Mucosa of descending colon (tissue), 3 donors: Measurements from ENCODE around the gene C1orf174. TPM values are rescaled to one million over a fixed set of nuclear protein-coding genes. Genes with fewer than 3 reads are reported as not detected.
A peak's percentile ranks its signal among the peaks of the same experiment; 100 is the strongest.

Experiments used
- ATAC-seq: fragments of 200-7000 bp; cut with Tn5 transposase; one replicate; pipeline ENCODE4 v1.9.1; 2020; ENCODE audit warnings: mild to moderate bottlenecking, moderate library complexity
- DNase-seq, 3 donors: peaks; one replicate each; pipeline ENCODE4 v3.0.0-alpha.2; 2020
- H3K36me3 ChIP-seq: fragments of 200-600 bp; one replicate; pipeline ENCODE4 v1.8.0; 2021; ENCODE audit warnings: low read depth, mild to moderate bottlenecking
- H3K4me1 ChIP-seq: fragments of 200-600 bp; one replicate; pipeline ENCODE4 v1.8.0; 2021; ENCODE audit warnings: low read depth, mild to moderate bottlenecking
- H3K4me3 ChIP-seq: fragments of 200-600 bp; one replicate; pipeline ENCODE4 v1.8.0; 2021; ENCODE audit warnings: mild to moderate bottlenecking
- H3K9me3 ChIP-seq: fragments of 200-600 bp; one replicate; pipeline ENCODE4 v1.8.0; 2021; ENCODE audit warnings: mild to moderate bottlenecking
- CTCF ChIP-seq: fragments of 200-600 bp; IDR thresholded peaks from one replicate; pipeline ENCODE4 v1.8.0; 2022; ENCODE audit warnings: antibody characterized with exemption, mild to moderate bottlenecking
- intact Hi-C, 2 donors: fragments of 100-400 bp; cut with DNase I in 1 of 2; cut with micrococcal nuclease in 1 of 2; formaldehyde crosslinking; loops; one replicate each; pipeline versions ENCODE4 v1.11.0 to v1.11.1; 2022; cut with DNase I, micrococcal nuclease
- total RNA-seq, 3 donors: library from RNA; stranded (reverse); fragmentation: NEBNext Ultra II Directional in 2 of 3; extraction: Animal tissue kit (Norgen Biotek cat#: 25700) in 2 of 3; gene quantifications; one replicate each; pipeline versions ENCODE4 v1.2.1 to v1.2.4, GENCODE V29; 2021 to 2023
- donor health status: DM: no; HTN: no; CAD: no; lungs with moderate emphysema.
- donor health status: DM: no; HTN: no; CAD: no.
- donor health status: DM: no; HTN: yes; CAD: no.

The C1orf174 gene
- total RNA-seq, 3 donors from 2014 or later = 19.3 to 23.7 (median 21.8) TPM

DNA sequence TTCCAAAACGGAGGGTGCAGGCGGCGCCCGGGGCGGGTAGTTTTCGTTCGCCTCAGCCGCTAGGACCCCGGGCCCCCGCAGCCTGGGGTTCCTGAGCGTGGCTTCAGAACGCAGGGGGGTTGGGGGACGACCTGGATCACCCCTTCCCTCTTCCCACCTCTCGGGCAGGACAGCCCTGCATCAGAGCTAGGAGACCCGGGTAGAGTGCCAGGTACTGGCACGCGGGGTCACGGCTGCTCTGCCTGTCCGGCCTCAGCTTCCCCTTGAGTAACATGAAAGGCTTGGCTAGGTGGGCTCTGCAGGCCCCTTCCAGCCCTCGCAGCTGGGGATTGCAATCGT lies 42.3 kb downstream of the C1orf174 start:
- no peak for TF ChIP-seq CTCF
- DNase-seq = no peak
- Histone ChIP-seq H3K4me3 (peak overlapping the region; percentile 83), H3K36me3 (no peaks in the 10 kb centered on the region), H3K9me3 (no peaks in the 10 kb centered on the region), H3K4me1 (peaks cover 17% of the 10 kb centered on the region)
- ATAC-seq = peak; percentile 1
- intact Hi-C loops = no loop called here

DNA sequence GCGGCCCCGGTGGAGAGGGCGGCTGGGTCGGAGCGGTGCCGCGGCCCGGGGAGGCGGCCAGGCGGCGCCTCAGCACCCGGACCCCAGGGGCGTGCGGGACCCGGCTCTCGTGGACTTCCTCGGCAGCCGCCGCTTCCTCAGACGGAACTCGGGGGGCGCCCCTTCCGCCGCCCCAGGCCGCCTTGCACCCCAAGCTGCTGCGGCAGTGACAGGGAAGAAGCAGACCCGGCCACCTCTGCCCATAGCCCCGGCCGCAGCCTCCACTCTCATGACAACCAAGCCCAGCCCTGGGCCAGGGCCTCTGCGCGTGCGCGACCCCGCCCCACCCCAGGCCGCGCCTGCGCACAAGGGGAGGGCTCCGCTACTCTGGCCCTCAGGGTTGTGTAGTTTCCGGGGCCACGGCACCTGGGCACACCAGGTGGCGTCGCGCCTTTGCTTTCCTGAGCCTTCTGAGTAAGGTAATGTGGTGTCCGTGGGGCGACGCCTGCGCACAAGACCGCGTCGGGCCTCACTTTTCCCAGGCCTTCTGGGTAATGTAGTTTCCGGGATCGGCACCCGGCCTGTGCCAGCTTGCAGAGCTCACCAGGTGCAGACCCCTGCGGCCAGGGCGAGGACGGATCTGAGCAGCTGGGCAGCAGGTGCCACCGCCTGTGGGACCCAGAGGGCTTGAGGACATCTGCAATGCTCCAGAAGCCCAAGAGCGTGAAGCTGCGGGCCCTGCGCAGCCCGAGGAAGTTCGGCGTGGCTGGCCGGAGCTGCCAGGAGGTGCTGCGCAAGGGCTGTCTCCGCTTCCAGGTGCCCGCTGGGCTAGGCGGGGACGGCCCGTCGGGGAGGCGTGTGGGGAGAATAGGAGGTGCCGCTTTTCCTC lies 42.9 kb downstream of the C1orf174 start, which contains the start of the genes CEP104 and DFFB:
Gene CEP104 (minus strand): TSS at position 289 of the 868 bp plus-strand sequence. CDS start 4,804 bp downstream, outside the sequence.
Gene DFFB (plus strand): TSS at position 554 of the 868 bp plus-strand sequence. CDS start 128 bp downstream, at position 682.
- TF ChIP-seq CTCF = peak; percentile 47
- Histone ChIP-seq H3K4me1 (peaks cover 17% of the 10 kb centered on the region), H3K9me3 (no peaks in the 10 kb centered on the region), H3K4me3 (peak within 1 kb of the TSS; percentile 83), H3K36me3 (no peaks in the 10 kb centered on the region)
- DNase-seq = peak; percentile 98
- peak; percentile 98 for ATAC-seq
- intact Hi-C loops = no loop called here

GRCh38 chr1:3852711-3853485 lies 47.2 kb downstream of the C1orf174 start:
- no peak for ATAC-seq
- intact Hi-C loops = no loop called here
- H3K9me3 ChIP-seq = no peaks in the 10 kb centered on the region

DNA sequence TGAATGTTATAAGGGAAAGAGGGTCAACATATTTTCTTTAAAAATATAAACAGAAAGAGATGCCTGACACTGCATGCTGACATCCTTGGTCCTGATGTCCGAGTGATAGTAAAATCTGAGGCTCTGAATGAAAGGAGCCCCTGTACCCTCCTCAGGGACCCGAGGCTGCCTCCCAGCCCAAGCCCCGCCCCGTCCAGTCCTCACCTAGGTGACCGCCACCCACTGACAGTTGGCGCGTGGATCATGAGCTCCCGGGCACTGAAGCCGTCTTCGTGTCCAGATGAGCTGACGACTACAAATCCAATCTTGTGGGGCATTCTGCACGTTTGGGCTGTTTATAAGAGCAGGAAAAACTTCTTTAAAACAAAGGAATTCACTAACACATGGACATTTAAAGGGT lies 48.0 kb downstream of the C1orf174 start:
- Histone ChIP-seq H3K4me1 (peaks cover 7% of the 10 kb centered on the region), H3K36me3 (peaks cover 5% of the 10 kb centered on the region), H3K4me3 (no peak overlapping the region), H3K9me3 (no peaks in the 10 kb centered on the region)
- intact Hi-C loops = no loop called here
- TF ChIP-seq CTCF = no peak
- no peak for ATAC-seq
- DNase-seq = no peak

More at GRCh38 chr1:3852711-3853485, 47.2 kb downstream of the C1orf174 start:
- DNase-seq = no peak
- Histone ChIP-seq H3K36me3 (peaks cover 5% of the 10 kb centered on the region), H3K4me3 (no peak overlapping the region), H3K4me1 (peaks cover 9% of the 10 kb centered on the region)
- no peak for TF ChIP-seq CTCF

DNA sequence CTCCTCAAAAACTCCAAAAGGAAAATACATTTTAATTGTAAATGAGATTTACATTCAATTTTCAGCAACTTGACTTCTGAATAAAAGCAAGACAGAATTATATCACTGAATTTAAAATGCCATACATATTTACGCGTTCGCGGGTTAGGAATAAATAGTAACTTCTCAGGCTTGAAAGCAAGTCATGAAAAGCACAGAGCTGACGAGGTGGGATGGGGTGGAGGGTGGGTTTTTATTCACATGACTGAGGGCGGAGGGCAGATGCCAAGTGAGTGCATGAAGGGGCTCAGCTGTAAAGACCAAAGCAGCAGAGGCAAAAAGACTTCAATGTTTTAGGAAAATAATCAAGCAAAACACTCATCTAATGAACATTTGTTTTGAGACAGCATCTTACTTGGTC lies 48.8 kb downstream of the C1orf174 start:
- Histone ChIP-seq H3K36me3 (peaks cover 5% of the 10 kb centered on the region), H3K9me3 (no peaks in the 10 kb centered on the region), H3K4me1 (peaks cover 7% of the 10 kb centered on the region), H3K4me3 (no peak overlapping the region)
- intact Hi-C loops = no loop called here
- DNase-seq (no peak), ATAC-seq (no peak)
- TF ChIP-seq CTCF = no peak
